Muscle layer of colon (tissue), 2 donors: ENCODE measurements around the gene SERPINB6.

ENCODE experiments used
- H3K27ac ChIP-seq: one replicate; pipeline ENCODE4 v1.7.0; 2013; ENCODE audit warnings: low read depth, mild to moderate bottlenecking, low read length, moderate library complexity
- H3K27me3 ChIP-seq, 2 donors: one replicate each; pipeline ENCODE4 v1.7.0; 2013; ENCODE audit warnings: low read length in 2 of 2, mild to moderate bottlenecking in 2 of 2; ENCODE audit not compliant: insufficient read depth in 2 of 2, control insufficient read depth in 1 of 2
- H3K36me3 ChIP-seq: one replicate; pipeline ENCODE4 v1.7.0; 2013; ENCODE audit warnings: mild to moderate bottlenecking, low read length; ENCODE audit not compliant: insufficient read depth
- H3K4me1 ChIP-seq: one replicate; pipeline ENCODE4 v1.7.0; 2013; ENCODE audit warnings: mild to moderate bottlenecking, low read length; ENCODE audit not compliant: insufficient read depth
- H3K4me3 ChIP-seq, 2 donors: one replicate each; pipeline ENCODE4 v1.7.0; 2013; ENCODE audit warnings: low read length in 2 of 2, low read depth in 1 of 2, mild to moderate bottlenecking in 1 of 2, moderate library complexity in 1 of 2
- H3K9ac ChIP-seq: one replicate; pipeline ENCODE4 v1.7.0; 2013; ENCODE audit warnings: low read length
- H3K9me3 ChIP-seq: one replicate; pipeline ENCODE4 v1.7.0; 2013; ENCODE audit warnings: mild to moderate bottlenecking, low read length
- donor health status: abdominal sarcoma.
- donor health status: Adenocarcinoma of cecum.

SERPINB6 gene

DNA sequence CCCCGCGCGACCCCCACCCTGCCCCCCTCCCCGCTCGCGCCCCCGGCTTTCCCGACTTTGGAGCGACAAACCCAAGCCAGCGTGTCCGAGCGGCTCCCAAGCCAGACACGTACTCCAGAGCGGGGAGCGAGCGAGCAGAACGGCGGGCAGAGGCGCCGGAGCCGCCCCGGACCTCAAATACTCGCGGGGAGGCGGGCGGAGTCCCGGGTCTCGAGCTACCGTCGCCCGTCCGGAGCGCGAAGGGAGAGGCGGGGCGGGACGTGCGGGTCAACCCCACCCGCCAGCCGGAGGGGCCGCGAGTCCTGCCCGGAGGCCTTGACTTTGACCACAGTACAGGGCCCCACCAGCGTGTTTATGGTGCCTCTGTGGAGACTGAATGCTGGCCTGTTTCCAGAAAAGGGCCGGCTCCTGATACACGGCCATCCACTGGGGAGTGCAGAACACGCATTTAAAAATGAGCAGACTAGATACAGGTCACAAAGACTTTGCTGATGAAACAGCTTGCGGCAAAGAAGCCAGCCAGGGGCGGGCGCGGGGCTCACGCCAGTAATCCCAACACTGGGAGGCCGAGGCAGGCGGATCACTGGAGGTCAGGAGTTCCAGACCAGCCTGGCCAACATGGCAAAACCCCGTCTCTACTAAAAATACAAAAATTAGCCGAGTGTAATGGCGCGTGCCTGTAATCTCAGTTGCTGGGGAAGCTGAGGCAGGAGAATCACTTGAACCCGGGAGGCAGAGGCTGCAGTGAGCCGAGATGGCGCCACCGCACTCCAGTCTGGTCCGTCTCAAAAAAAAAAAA is at the start of gene SERPINB6:
Gene SERPINB6 (minus strand): TSS at position 148 of the 799 bp plus-strand sequence. CDS start 12,235 bp downstream, outside the sequence.
- no peaks in the 10 kb centered on the region for H3K36me3 ChIP-seq
- H3K27me3 ChIP-seq = no peaks in the 10 kb centered on the region
- H3K4me3 ChIP-seq = peak within 1 kb of the TSS; percentile 73 to 75
- H3K27ac ChIP-seq = peak within 1 kb of the TSS; percentile 87
- peaks cover 17% of the 10 kb centered on the region for H3K4me1 ChIP-seq
- no peaks in the 10 kb centered on the region for H3K9me3 ChIP-seq
- peak within 1 kb of the TSS; percentile 80 for H3K9ac ChIP-seq

DNA sequence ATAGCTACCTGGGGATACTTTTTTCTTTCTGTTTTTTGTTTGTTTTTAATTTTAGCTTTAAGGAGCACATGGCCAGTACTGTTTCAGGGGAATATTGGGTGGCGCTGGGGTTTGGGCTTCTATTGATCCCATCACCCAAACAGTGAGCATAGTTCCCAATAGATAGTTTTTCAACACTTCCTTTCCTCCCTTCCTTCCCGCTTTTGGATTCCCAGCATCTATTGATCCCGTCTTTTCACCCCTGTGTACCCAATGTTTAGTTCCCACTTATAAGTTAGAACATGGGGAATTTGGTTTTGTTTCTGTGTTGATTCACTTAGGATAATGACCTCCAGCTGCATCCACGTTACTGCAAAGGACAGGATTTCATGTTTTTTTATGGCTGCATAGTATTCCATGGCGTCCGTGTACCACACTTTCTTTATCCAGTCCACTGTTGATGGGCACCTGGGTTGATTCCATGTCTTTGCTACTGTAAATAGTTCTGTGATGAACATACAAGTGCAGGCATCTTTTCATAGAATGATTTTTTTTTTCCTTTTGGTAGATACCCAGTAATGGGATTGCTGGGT is 48.5 kb upstream of the SERPINB6 start:
- Histone ChIP-seq H3K27me3 (no peaks in the 10 kb centered on the region), H3K36me3 (peaks cover 29% of the 10 kb centered on the region), H3K9me3 (no peaks in the 10 kb centered on the region), H3K9ac (no peak overlapping the region), H3K4me1 (peaks cover 15% of the 10 kb centered on the region), H3K27ac (no peak overlapping the region), H3K4me3 (no peak overlapping the region)

DNA sequence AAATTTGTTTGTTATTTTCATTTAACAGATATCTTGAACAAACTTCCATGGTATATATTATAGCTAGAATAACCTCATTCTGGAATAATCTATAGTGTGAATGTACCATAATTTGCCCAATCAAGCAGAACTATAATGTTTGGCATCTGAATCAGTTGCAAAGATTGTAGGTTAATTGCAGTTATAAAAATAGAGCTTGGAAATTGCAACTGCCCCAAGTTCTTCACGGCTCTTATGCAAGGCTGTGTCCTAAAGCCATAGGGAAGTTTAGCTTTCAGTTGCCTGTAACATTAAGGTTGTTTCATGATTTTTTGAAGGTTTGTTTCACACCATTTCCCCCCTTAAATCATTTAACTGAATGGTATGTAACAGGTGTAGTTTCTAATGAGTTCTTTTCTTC is 47.7 kb upstream of the SERPINB6 start:
- Histone ChIP-seq H3K27ac (no peak overlapping the region), H3K4me1 (peaks cover 8% of the 10 kb centered on the region), H3K27me3 (no peaks in the 10 kb centered on the region), H3K9ac (no peak overlapping the region), H3K36me3 (peaks cover 37% of the 10 kb centered on the region), H3K4me3 (no peak overlapping the region), H3K9me3 (no peaks in the 10 kb centered on the region)

DNA sequence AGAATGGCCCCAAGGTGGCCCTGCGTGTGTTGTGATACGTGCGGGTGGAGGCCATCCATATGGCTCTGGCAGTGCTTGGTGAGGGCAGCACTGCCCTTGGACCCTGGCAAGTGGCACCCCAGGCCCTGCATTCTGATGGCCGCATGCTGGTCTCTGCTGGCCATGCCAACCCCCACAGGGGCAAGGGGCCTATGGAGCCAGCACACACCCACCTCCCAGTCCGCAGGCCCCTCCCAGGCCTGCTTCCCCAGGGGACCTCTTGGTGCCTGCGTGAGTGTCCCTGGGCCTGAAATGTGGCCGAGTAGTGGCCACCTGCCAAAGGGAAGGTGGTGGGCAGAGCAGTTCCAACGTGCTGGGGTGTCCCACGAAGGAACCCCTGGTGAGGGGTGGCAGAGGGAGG is 45.9 kb upstream of the SERPINB6 start:
- no peaks in the 10 kb centered on the region for H3K4me1 ChIP-seq
- H3K9me3 ChIP-seq = no peaks in the 10 kb centered on the region
- H3K4me3 ChIP-seq = no peak overlapping the region
- peaks cover 47% of the 10 kb centered on the region for H3K36me3 ChIP-seq
- H3K27ac ChIP-seq = no peak overlapping the region
- no peak overlapping the region for H3K9ac ChIP-seq
- H3K27me3 ChIP-seq = no peaks in the 10 kb centered on the region

DNA sequence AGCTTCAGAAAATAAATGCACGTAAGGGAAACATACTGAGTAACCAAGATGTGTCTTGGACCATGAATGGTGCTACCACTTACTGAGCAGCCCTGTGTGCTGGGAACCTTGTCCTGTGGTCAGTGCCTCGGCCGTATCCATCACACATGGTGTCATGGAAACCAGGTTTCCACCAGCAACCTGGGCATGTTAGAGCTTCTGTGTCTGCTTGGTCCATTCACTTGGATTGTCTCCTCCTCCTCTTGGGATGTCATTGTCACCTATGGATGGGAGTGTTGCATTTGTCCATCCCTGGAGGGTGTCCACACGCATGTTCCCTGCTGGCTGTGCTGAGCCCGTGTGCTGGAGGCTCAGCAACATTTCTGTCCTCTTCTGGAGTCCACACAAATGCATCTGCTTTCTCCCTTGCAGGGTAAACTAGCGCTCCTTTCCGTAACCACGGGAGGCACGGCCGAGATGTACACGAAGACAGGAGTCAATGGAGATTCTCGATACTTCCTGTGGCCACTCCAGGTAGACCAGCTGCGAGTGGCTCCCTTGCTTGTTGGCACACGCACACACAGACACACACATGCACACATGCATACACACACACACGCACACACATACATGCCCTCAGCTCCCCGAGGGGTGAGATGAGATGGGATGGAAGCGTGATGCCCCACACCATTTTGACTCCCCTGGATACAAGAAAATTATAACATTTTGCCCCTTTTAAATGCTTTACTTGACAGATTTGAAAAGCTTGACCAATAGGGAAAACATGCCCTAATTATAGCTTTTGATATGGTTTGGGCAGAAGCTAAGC is 45.3 kb upstream of the SERPINB6 start:
- Histone ChIP-seq H3K27ac (no peak overlapping the region), H3K36me3 (peaks cover 54% of the 10 kb centered on the region), H3K4me1 (no peaks in the 10 kb centered on the region), H3K9ac (no peak overlapping the region), H3K4me3 (no peak overlapping the region), H3K9me3 (no peaks in the 10 kb centered on the region), H3K27me3 (no peaks in the 10 kb centered on the region)

DNA sequence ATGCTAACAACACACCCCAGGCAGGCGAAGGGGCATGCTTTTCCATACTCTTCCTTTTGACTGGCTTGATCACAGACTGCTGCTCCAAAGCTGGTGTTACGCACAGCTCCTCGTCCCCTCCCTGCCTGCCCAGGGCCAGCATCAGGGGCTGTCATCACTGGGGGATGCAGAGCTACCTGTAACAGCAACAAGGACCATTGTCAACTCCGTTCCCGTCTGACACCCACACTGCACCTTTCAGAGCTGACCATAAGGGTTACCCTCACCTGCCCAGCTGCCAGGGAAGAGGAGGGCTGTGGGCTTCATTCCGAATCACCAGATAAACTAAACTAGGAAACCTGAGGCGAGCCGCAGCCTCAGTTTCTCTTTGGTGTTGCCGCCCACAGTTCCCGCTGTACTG is 43.8 kb upstream of the SERPINB6 start:
- H3K36me3 ChIP-seq = peaks cover 60% of the 10 kb centered on the region

DNA sequence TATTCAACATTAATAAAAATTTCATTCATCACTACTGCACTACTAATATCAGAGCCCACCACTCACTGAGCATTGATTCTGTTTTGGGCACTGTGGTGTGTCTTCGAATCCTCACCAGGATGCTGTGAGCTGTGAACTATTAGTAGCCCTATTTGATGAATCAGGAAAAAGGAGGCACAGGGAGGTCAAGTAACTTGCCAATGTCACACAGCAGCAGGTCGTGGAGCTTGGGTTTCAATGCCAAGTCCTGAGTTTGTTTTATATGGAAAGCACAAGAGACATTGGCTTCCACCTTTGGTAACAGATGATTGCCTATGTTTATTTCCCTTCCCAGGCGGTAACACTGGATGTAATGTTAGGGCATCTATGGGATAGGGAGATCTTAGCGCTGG is 43.3 kb upstream of the SERPINB6 start:
- H3K4me1 ChIP-seq = no peaks in the 10 kb centered on the region
- H3K9ac ChIP-seq = no peak overlapping the region
- H3K27me3 ChIP-seq = no peaks in the 10 kb centered on the region
- H3K4me3 ChIP-seq = no peak overlapping the region
- no peak overlapping the region for H3K27ac ChIP-seq
- H3K36me3 ChIP-seq = peaks cover 60% of the 10 kb centered on the region
- no peaks in the 10 kb centered on the region for H3K9me3 ChIP-seq

More for the DNA sequence above, 43.8 kb upstream of the SERPINB6 start:
- no peaks in the 10 kb centered on the region for H3K27me3 ChIP-seq
- no peaks in the 10 kb centered on the region for H3K4me1 ChIP-seq
- H3K9me3 ChIP-seq = no peaks in the 10 kb centered on the region
- no peak overlapping the region for H3K4me3 ChIP-seq
- no peak overlapping the region for H3K27ac ChIP-seq
- no peak overlapping the region for H3K9ac ChIP-seq

DNA sequence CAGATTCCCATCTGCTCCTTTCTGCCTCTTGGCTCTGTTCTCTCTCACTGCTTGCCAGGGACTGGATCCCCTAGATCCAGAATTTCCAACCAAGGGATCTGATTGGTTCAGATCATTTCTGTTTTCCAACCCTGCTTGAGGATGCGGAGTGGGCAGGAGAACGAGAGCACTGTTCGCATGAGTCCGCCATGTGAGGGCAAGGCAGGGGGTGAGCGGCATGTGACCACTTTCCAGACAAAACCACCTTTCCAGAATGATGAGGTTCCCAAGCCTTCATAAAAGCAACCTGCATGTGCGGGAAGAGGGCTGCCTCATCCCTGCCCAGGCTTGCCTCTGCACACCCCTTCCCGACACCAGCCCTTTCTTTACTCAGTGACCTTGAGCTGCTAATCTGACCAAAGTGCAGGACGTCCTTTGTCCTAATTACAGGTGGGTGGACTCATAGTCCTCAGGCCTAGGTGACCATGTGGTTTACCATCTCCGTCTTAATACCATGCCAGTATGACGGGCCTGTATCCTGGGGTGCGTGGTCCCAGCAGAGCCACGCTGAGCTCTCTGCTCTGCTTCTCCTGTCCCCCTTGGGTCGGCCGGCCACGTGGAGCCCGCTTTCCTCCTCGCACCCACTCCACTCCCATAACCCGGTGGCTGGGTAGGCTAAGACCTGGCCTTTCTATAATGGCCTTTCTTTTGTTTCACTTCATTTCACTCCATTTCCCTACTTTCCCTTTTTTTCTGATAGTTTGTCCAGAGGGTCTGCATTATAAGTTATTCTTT is 42.7 kb upstream of the SERPINB6 start:
- Histone ChIP-seq H3K36me3 (peaks cover 56% of the 10 kb centered on the region), H3K27me3 (no peaks in the 10 kb centered on the region), H3K9ac (no peak overlapping the region), H3K4me1 (no peaks in the 10 kb centered on the region), H3K4me3 (no peak overlapping the region), H3K9me3 (no peaks in the 10 kb centered on the region), H3K27ac (no peak overlapping the region)

DNA sequence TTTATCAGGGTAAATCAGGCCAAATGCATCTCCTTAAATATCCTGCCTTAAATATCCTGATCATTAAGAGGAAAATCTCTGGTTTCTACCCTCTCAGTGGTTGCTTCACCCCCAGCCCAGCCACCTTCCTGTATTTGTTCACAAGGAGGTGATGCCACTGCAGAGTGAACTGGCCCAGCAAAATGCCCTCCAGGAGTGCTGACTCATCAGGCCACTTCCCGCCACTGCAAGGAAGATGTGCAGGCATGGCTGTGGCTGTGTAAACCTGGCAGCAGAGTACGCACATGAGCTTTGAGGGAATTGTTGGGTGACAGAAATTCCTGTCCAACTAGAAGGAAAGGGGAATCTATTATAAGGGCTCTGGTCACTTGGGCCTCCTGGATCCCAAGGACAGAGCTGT is 42.1 kb upstream of the SERPINB6 start:
- no peak overlapping the region for H3K9ac ChIP-seq
- H3K36me3 ChIP-seq = peaks cover 55% of the 10 kb centered on the region
- H3K4me3 ChIP-seq = no peak overlapping the region
- no peaks in the 10 kb centered on the region for H3K4me1 ChIP-seq
- H3K27ac ChIP-seq = no peak overlapping the region
- no peaks in the 10 kb centered on the region for H3K27me3 ChIP-seq
- H3K9me3 ChIP-seq = no peaks in the 10 kb centered on the region

DNA sequence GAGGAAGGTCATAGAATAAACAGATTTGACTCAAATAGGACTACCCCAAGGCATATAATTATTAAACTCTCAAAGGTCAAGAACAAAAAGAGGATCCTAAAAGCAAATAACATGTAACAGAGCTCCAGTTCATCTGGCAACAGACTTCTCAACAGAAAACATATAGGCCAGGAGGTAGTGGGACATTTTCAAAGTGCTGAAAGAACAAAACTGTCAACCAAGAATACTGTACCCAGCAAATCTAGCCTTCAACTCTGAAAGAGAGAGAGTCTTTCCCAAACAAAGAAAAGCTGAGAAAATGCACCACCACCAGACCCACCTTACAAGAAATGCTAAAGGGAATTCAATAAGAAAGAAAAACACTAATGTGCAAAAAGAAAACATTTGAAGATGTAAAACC is 40.2 kb upstream of the SERPINB6 start:
- Histone ChIP-seq H3K9me3 (no peaks in the 10 kb centered on the region), H3K4me3 (no peak overlapping the region), H3K27me3 (no peaks in the 10 kb centered on the region), H3K27ac (no peak overlapping the region), H3K36me3 (peaks cover 62% of the 10 kb centered on the region), H3K4me1 (no peaks in the 10 kb centered on the region), H3K9ac (no peak overlapping the region)

DNA sequence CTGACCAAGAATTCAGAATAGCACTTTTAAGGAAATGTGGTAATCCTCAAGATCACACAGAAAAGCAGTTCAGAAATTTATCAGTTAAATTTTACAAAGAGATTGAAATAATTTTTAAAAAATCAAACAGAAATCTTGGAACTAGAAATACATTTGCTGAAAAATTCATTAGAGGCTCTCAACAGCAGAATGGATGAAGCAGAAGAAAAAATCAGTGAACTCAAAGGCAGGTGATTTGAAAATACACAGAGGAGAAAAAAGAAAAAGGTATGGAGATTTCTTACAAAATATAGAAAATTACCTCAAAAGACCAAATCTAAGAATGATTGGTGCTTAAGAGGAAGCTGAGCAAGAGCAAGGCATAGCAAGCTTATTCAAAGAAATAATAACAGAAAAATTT is 39.8 kb upstream of the SERPINB6 start:
- Histone ChIP-seq H3K4me3 (no peak overlapping the region), H3K9me3 (no peaks in the 10 kb centered on the region), H3K9ac (no peak overlapping the region), H3K27ac (no peak overlapping the region), H3K27me3 (no peaks in the 10 kb centered on the region), H3K4me1 (no peaks in the 10 kb centered on the region), H3K36me3 (peaks cover 64% of the 10 kb centered on the region)
